Pancreas (tissue), 10 donors: ENCODE measurements around the gene TRAPPC13. TPM values are rescaled to one million over a fixed set of nuclear protein-coding genes. Genes with fewer than 3 reads are reported as not detected.

Source experiments
- ATAC-seq, 4 donors: fragments of 200-7000 bp; cut with Tn5 transposase; one replicate each; pipeline versions ENCODE4 v1.8.0 to v1.9.1; 2020; ENCODE audit warnings: mild to moderate bottlenecking in 4 of 4, moderate library complexity in 4 of 4
- DNase-seq, 6 donors: peaks; one replicate each; pipeline ENCODE4 v3.0.0-alpha.2; 2020
- FAIRE-seq: peaks from 2 replicates; lab custom pipeline; 2012; peaks lifted over from hg19 to GRCh38; lab: Jason Lieb, UNC
- H3K27ac ChIP-seq, 4 donors: fragments of 200-600 bp; sonication (generic); 1 replicate in 3 of 4; 2 replicates in 1 of 4; pipeline versions ENCODE4 v1.5.0 to v1.8.0; 2020
- H3K27me3 ChIP-seq, 4 donors: fragments of 200-600 bp; one replicate each; pipeline ENCODE4 v1.8.0; 2021
- H3K36me3 ChIP-seq, 3 donors: fragments of 200-600 bp; sonication (generic) in 1 of 3; one replicate each; pipeline versions ENCODE4 v1.5.0 to v1.8.0; 2020 to 2021
- H3K4me1 ChIP-seq, 3 donors: fragments of 200-600 bp; one replicate each; pipeline ENCODE4 v1.8.0; 2021
- H3K4me3 ChIP-seq, 4 donors: fragments of 200-600 bp; sonication (generic) in 2 of 4; one replicate each; pipeline versions ENCODE4 v1.5.0 to v1.8.0; 2020 to 2021
- H3K9me3 ChIP-seq, 4 donors: fragments of 200-600 bp; one replicate each; pipeline ENCODE4 v1.8.0; 2021
- whole genome bisulfite sequencing, 2 donors: extraction: QIAGEN DNeasy Blood & Tissue Kit; methylation state at CpG; one replicate each; pipeline ENCODE4 v1.1.7; 2013; 5-methylcytosine and 5-hydroxymethylcytosine counted together
- intact Hi-C, 3 donors: fragments of 100-400 bp; cut with DNase I; formaldehyde crosslinking; loops; one replicate each; pipeline versions ENCODE4 v1.11.1 to v1.14.2; 2022
- polyA plus RNA-seq, 2 donors: library from polyadenylated mRNA; stranded (reverse); fragments of 200-250 nt; gene quantifications; one replicate each; pipeline ENCODE4 v1.2.3, GENCODE V29; 2013
- total RNA-seq, 6 donors: library from RNA; stranded (reverse); fragmentation: NEBNext Ultra II Directional in 4 of 6; extraction: Animal tissue kit (Norgen Biotek cat#: 25700) in 4 of 6; gene quantifications; one replicate each; pipeline versions ENCODE4 v1.2.1 to v1.2.4, GENCODE V29; 2021 to 2023
- TF ChIP-seq, protein P1 (sequence below), 4 donors: fragments of 200-600 bp; sonication (generic) in 3 of 4; IDR thresholded peaks; one replicate each; pipeline versions ENCODE4 v1.5.0 to v1.8.0; 2021; ENCODE audit warnings: antibody characterized with exemption in 4 of 4
- donor health status: healthy with polysubstance abuse.
- donor health status: DM: no; HTN: no; CAD: no; lungs with moderate emphysema.
- donor health status: DM: no; HTN: no; CAD: no.
- donor health status: control.
- donor health status: control.
- donor health status: Bipolar disorder and iron deficiency.
- donor health status: DM: yes; HTN: yes; CAD: no.
- donor health status: DM: no; HTN: no; CAD: no.
- donor health status: DM: no; HTN: no; CAD: no.
- donor health status: DM: yes; HTN: yes; CAD: no.

Gene TRAPPC13
- total and polyA plus RNA-seq, 8 donors, result 5.6 to 12.1 (median 9.0) TPM

DNA sequence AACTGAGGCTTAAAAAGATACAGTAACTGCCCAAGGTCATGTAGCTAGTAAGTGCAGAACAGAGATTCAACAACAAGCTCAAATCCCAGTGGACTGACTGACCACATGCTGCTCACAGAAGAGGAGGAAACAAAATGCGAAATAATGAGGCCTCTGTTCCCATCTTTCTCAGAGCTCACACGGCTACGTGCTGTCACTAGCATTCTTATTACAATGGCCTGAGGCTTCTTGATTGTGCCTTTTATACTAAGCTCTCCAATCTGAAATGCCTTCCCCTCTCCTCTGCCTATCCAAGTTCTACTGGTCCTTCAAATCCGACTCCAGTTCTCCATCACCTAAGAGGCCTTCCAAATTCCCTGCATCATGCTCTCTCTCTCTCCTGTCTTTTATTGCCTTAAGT is 71.1 kb downstream of the TRAPPC13 start:
- no peak overlapping the region for H3K27ac ChIP-seq
- intact Hi-C loops, result no loop called here
- DNase-seq, result no peak
- ATAC-seq, result no peak
- TF ChIP-seq, protein P1, sequence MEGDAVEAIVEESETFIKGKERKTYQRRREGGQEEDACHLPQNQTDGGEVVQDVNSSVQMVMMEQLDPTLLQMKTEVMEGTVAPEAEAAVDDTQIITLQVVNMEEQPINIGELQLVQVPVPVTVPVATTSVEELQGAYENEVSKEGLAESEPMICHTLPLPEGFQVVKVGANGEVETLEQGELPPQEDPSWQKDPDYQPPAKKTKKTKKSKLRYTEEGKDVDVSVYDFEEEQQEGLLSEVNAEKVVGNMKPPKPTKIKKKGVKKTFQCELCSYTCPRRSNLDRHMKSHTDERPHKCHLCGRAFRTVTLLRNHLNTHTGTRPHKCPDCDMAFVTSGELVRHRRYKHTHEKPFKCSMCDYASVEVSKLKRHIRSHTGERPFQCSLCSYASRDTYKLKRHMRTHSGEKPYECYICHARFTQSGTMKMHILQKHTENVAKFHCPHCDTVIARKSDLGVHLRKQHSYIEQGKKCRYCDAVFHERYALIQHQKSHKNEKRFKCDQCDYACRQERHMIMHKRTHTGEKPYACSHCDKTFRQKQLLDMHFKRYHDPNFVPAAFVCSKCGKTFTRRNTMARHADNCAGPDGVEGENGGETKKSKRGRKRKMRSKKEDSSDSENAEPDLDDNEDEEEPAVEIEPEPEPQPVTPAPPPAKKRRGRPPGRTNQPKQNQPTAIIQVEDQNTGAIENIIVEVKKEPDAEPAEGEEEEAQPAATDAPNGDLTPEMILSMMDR (IDR thresholded peaks at IDR 0.05), result no peak
- WGBS, 2 donors, result 93 to 100% methylated on average over 4 of the region's 4 CpGs
- H3K4me1 ChIP-seq, result no peaks in the 10 kb centered on the region
- no peaks in the 10 kb centered on the region for H3K27me3 ChIP-seq
- no peak overlapping the region for H3K4me3 ChIP-seq
- no peaks in the 10 kb centered on the region for H3K36me3 ChIP-seq
- no peak for FAIRE-seq
- H3K9me3 ChIP-seq, result no peaks in the 10 kb centered on the region

- no peaks in the 10 kb centered on the region for H3K4me1 ChIP-seq
- H3K27ac ChIP-seq, result no peak overlapping the region
- intact Hi-C loops, result no loop called here
- ATAC-seq, result no peak
- H3K27me3 ChIP-seq, result no peaks in the 10 kb centered on the region
- peak; percentile 5 for FAIRE-seq
- DNase-seq, result no peak
- H3K9me3 ChIP-seq, result no peaks in the 10 kb centered on the region
- TF ChIP-seq, protein P1 (IDR thresholded peaks at IDR 0.05), result no peak
- H3K36me3 ChIP-seq, result no peaks in the 10 kb centered on the region
- no peak overlapping the region for H3K4me3 ChIP-seq
These were observed 72.1 kb downstream of the TRAPPC13 start for GRCh38 chr5:65696892-65697291.

GRCh38 chr5:65699338-65699737 is 74.5 kb downstream of the TRAPPC13 start:
- 93 to 94% methylated on average over 4 of the region's 4 CpGs for WGBS, 2 donors
- Histone ChIP-seq H3K4me1 (no peaks in the 10 kb centered on the region), H3K36me3 (no peaks in the 10 kb centered on the region), H3K9me3 (no peaks in the 10 kb centered on the region), H3K4me3 (no peak overlapping the region), H3K27ac (no peak overlapping the region), H3K27me3 (no peaks in the 10 kb centered on the region)
- DNase-seq (no peak), ATAC-seq (no peak), FAIRE-seq (no peak)
- TF ChIP-seq, protein P1 (IDR thresholded peaks at IDR 0.05), result no peak
- intact Hi-C loops, result no loop called here

DNA sequence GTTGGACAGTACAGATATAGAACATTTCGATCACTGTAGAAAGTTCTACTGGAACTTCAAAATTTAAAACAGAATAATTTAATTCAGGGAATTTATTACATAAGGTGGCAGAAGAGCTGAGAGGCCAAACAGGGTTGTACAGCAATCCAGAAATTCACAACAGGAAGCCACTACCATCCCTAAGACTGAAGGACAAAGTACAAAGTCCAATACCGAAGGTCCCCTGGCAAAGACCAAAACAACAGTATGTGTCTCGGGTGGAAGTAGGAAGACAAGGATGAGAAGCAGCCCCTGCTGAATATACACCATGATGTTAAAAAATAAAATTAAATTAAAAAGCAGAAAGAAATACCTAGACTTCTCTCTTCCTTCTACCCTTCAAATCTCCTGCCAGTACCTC is 77.2 kb downstream of the TRAPPC13 start:
- no peaks in the 10 kb centered on the region for H3K36me3 ChIP-seq
- H3K27ac ChIP-seq, result no peak overlapping the region
- intact Hi-C loops, result no loop called here
- WGBS, 2 donors, result 92 to 93% methylated on average over 3 of the region's 3 CpGs
- DNase-seq (no peak), ATAC-seq (no peak), FAIRE-seq (no peak)
- no peaks in the 10 kb centered on the region for H3K9me3 ChIP-seq
- no peak overlapping the region for H3K4me3 ChIP-seq
- H3K27me3 ChIP-seq, result no peaks in the 10 kb centered on the region
- TF ChIP-seq, protein P1 (IDR thresholded peaks at IDR 0.05), result no peak
- no peaks in the 10 kb centered on the region for H3K4me1 ChIP-seq

GRCh38 chr5:65704621-65705239 is 79.9 kb downstream of the TRAPPC13 start:
- intact Hi-C loops, result no loop called here
- TF ChIP-seq, protein P1 (IDR thresholded peaks at IDR 0.05), result no peak
- FAIRE-seq (no peak), DNase-seq (no peak), ATAC-seq (no peak)
- WGBS, 2 donors, result 88 to 89% methylated on average over 2 of the region's 2 CpGs
- Histone ChIP-seq H3K27me3 (no peaks in the 10 kb centered on the region), H3K36me3 (no peaks in the 10 kb centered on the region), H3K4me3 (no peak overlapping the region), H3K27ac (no peak overlapping the region), H3K4me1 (no peaks in the 10 kb centered on the region), H3K9me3 (no peaks in the 10 kb centered on the region)
